H9 (cell line): ENCODE results near the gene NOS1AP. TPM values are rescaled to one million over a fixed set of nuclear protein-coding genes. Genes with fewer than 3 reads are reported as not detected.

Source experiments
- DNase-seq: peaks from one replicate; pipeline ENCODE4 v3.0.0-alpha.2; 2017
- H2AFZ ChIP-seq: one replicate; pipeline ENCODE4 v1.6.1; 2013; ENCODE audit warnings: mild to moderate bottlenecking, low read length, control low read depth, moderate library complexity
- H2AK5ac ChIP-seq: 2 replicates; pipeline ENCODE4 v1.6.1; 2013; ENCODE audit warnings: low read length, control low read depth, mixed read lengths; ENCODE audit not compliant: insufficient read length
- H2BK120ac ChIP-seq: one replicate; pipeline ENCODE4 v1.6.1; 2013; ENCODE audit warnings: low read depth, mild to moderate bottlenecking, low read length, control low read depth, inconsistent platforms; ENCODE audit not compliant: poor library complexity, severe bottlenecking
- H2BK12ac ChIP-seq: 2 replicates; pipeline ENCODE4 v1.6.1; 2013; ENCODE audit warnings: low read length, control low read depth, mixed read lengths, low read depth; ENCODE audit not compliant: insufficient read length
- H2BK15ac ChIP-seq: 2 replicates; pipeline ENCODE4 v1.6.1; 2013; ENCODE audit warnings: low read depth, low read length, control low read depth
- H2BK20ac ChIP-seq: one replicate; pipeline ENCODE4 v1.6.1; 2013; ENCODE audit warnings: low read depth, mild to moderate bottlenecking, low read length, control low read depth, inconsistent platforms; ENCODE audit not compliant: poor library complexity, severe bottlenecking
- H2BK5ac ChIP-seq: 2 replicates; pipeline ENCODE4 v1.6.1; 2013; ENCODE audit warnings: low read length, control low read depth, mixed read lengths; ENCODE audit not compliant: insufficient read length
- H3K14ac ChIP-seq: 2 replicates; pipeline ENCODE4 v1.6.1; 2013; ENCODE audit warnings: low read length, control low read depth; ENCODE audit not compliant: insufficient read depth
- H3K18ac ChIP-seq: 2 replicates; pipeline ENCODE4 v1.6.1; 2013; ENCODE audit warnings: low read depth, mild to moderate bottlenecking, mixed read lengths, low read length, control low read depth; ENCODE audit not compliant: insufficient read length
- H3K23ac ChIP-seq: 2 replicates; pipeline ENCODE4 v1.6.1; 2013; ENCODE audit warnings: low read length, control low read depth, mixed read lengths, low read depth; ENCODE audit not compliant: insufficient read length
- H3K23me2 ChIP-seq: 2 replicates; pipeline ENCODE4 v1.6.1; 2013; ENCODE audit warnings: low read depth, mild to moderate bottlenecking, mixed read lengths, low read length, control low read depth; ENCODE audit not compliant: insufficient read length, poor library complexity, severe bottlenecking
- H3K27ac ChIP-seq: 2 replicates; pipeline ENCODE4 v1.5.1; 2013; ENCODE audit warnings: low read length, control low read depth, mixed read lengths, low read depth; ENCODE audit not compliant: insufficient read length
- H3K27me3 ChIP-seq: 2 replicates; pipeline ENCODE4 v1.6.1; 2013; ENCODE audit warnings: low read length, control low read depth, inconsistent platforms; ENCODE audit not compliant: insufficient read depth
- H3K4ac ChIP-seq: 2 replicates; pipeline ENCODE4 v1.6.1; 2013; ENCODE audit warnings: low read depth, mild to moderate bottlenecking, control low read depth, inconsistent platforms, low read length, moderate library complexity
- H3K4me1 ChIP-seq: 2 replicates; pipeline ENCODE4 v1.6.1; 2013; ENCODE audit warnings: low read length, control low read depth, inconsistent platforms; ENCODE audit not compliant: insufficient read depth
- H3K4me2 ChIP-seq: 2 replicates; pipeline ENCODE4 v1.6.1; 2013; ENCODE audit warnings: low read length, control low read depth, mixed read lengths; ENCODE audit not compliant: insufficient read length, insufficient read depth
- H3K56ac ChIP-seq: 2 replicates; pipeline ENCODE4 v1.6.1; 2013; ENCODE audit warnings: low read depth, mild to moderate bottlenecking, mixed read lengths, low read length, control low read depth; ENCODE audit not compliant: insufficient read length
- H3K79me1 ChIP-seq: 2 replicates; pipeline ENCODE4 v1.6.1; 2013; ENCODE audit warnings: low read depth, mild to moderate bottlenecking, moderate library complexity, low read length, control low read depth, inconsistent platforms; ENCODE audit not compliant: insufficient read depth, poor library complexity, severe bottlenecking
- H3K79me2 ChIP-seq: 2 replicates; pipeline ENCODE4 v1.6.1; 2013; ENCODE audit warnings: low read length, control low read depth, inconsistent platforms; ENCODE audit not compliant: insufficient read depth
- H3K9ac ChIP-seq: 2 replicates; pipeline ENCODE4 v1.6.1; 2013; ENCODE audit warnings: low read length, control low read depth, mixed read lengths; ENCODE audit not compliant: insufficient read length; ENCODE audit errors: extremely low read depth
- H3K9me3 ChIP-seq: one replicate; pipeline ENCODE4 v1.6.1; 2013; ENCODE audit warnings: low read depth, low read length, inconsistent platforms; ENCODE audit not compliant: control insufficient read depth
- H3T11ph ChIP-seq: one replicate; pipeline ENCODE4 v1.6.1; 2013; ENCODE audit warnings: mild to moderate bottlenecking, low read length, control low read depth, inconsistent platforms
- H4K20me1 ChIP-seq: one replicate; pipeline ENCODE4 v1.6.1; 2013; ENCODE audit not compliant: control insufficient read depth, insufficient read length, insufficient read depth
- H4K5ac ChIP-seq: 2 replicates; pipeline ENCODE4 v1.6.1; 2013; ENCODE audit warnings: low read depth, mild to moderate bottlenecking, mixed read lengths, low read length, control low read depth; ENCODE audit not compliant: insufficient read length
- H4K8ac ChIP-seq: replicated peaks from 2 replicates; pipeline ENCODE4 v1.6.1; 2013; ENCODE audit warnings: low read length, control low read depth, mixed read lengths, low read depth; ENCODE audit not compliant: insufficient read length
- H4K91ac ChIP-seq: 2 replicates; pipeline ENCODE4 v1.6.1; 2013; ENCODE audit warnings: low read depth, mild to moderate bottlenecking, moderate library complexity, mixed read lengths, low read length, control low read depth; ENCODE audit not compliant: insufficient read length
- H3K27ac Mint-ChIP-seq, 3 experiments: 2 replicates in 2 of 3; 3 replicates in 1 of 3; pipeline ENCODE4 v1.8.0; 2020 to 2021; ENCODE audit warnings: mixed read lengths in 3 of 3, mild to moderate bottlenecking in 1 of 3, moderate library complexity in 1 of 3
- H3K27me3 Mint-ChIP-seq: 2 replicates; pipeline ENCODE4 v1.8.0; 2021; ENCODE audit warnings: low read depth, mild to moderate bottlenecking, moderate library complexity, mixed read lengths
- H3K36me3 Mint-ChIP-seq, 3 experiments: 2 replicates in 2 of 3; 3 replicates in 1 of 3; pipeline ENCODE4 v1.8.0; 2020 to 2021; ENCODE audit warnings: low read depth in 3 of 3, mixed read lengths in 3 of 3; ENCODE audit not compliant: insufficient read depth in 1 of 3
- H3K4me1 Mint-ChIP-seq, 2 experiments: 2 replicates each; pipeline ENCODE4 v1.8.0; 2020; ENCODE audit warnings: mixed read lengths in 2 of 2
- H3K4me3 Mint-ChIP-seq, 2 experiments: 2 replicates in 1 of 2; 3 replicates in 1 of 2; pipeline ENCODE4 v1.8.0; 2020 to 2021; ENCODE audit warnings: mild to moderate bottlenecking in 2 of 2, mixed read lengths in 2 of 2, moderate library complexity in 1 of 2
- H3K9me3 Mint-ChIP-seq, 2 experiments: 2 replicates in 1 of 2; 3 replicates in 1 of 2; pipeline ENCODE4 v1.8.0; 2020; ENCODE audit warnings: mild to moderate bottlenecking in 2 of 2, mixed read lengths in 2 of 2, moderate library complexity in 1 of 2
- WGBS: extraction: QIAGEN DNeasy Blood & Tissue Kit; methylation state at CpG from one replicate; pipeline ENCODE4 v1.1.7; 2013; ENCODE audit warnings: missing lambda C conversion rate, low lambda C conversion rate, mixed read lengths; ENCODE audit not compliant: insufficient read length; ENCODE audit errors: extremely low coverage; 5-methylcytosine and 5-hydroxymethylcytosine counted together
- total RNA-seq: library from RNA; stranded (reverse); gene quantifications from 2 replicates; pipeline ENCODE4 v1.2.1, GENCODE V29; 2021
- TF ChIP-seq, protein P1 (sequence below): fragments of 200-600 bp; sonication (generic); conservative IDR thresholded peaks from 3 replicates; pipeline ENCODE4 v1.8.0; 2021; ENCODE audit warnings: antibody characterized with exemption, mild to moderate bottlenecking

Gene NOS1AP
- total RNA-seq, 1 experiment from 2014 or later: 8.4 TPM

DNA sequence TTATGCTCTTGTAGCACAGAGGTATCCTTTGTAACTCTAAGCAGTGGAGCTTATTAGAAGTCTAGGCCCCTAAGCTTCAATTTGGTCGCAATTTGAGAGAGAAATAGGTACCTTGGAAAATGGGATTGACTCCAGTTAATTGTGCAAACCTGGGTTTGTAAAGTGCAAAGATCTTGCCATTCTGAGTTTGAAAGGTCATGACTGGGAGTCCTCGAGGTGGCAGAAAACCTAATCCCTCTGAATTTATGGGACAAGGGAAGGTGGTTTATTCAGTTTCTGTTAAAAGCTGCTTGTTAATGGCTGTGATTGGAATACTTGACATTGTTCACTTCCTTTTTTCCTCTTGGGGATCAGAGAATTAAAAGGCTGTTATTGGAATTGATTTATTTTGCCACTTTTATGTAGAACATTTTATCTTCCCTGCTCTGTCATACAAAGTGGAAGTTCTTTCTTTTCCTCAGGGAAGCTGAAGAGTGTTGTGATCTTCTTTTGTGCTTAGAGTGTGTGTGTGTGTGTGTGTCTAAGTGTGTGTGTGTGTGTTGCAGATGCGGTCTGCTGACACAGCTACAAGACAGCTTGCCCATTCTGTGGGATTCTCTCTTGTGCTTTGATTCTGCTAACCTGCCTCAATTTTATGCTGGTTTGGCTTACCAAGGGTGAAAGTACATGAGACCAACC lies 162.7 kb downstream of the NOS1AP start:
- H4K8ac ChIP-seq: no peak overlapping the region
- no peak overlapping the region for H3K9ac ChIP-seq
- H4K5ac ChIP-seq: no peak overlapping the region
- no peak overlapping the region for H3K23ac ChIP-seq
- peaks cover 6% of the 10 kb centered on the region; the same call in 1 of the 2 replicates for H3K4me1 ChIP-seq
- H3K23me2 ChIP-seq: no peaks in the 10 kb centered on the region
- no peaks in the 10 kb centered on the region; a peak in 1 of 7 replicates for H3K36me3 Mint-ChIP-seq
- H3K18ac ChIP-seq: no peak overlapping the region
- H3K27ac Mint-ChIP-seq: peak overlapping the region in 1 of 3 experiments; percentile 8; a peak in 1 of 7 replicates
- TF ChIP-seq, protein P1, sequence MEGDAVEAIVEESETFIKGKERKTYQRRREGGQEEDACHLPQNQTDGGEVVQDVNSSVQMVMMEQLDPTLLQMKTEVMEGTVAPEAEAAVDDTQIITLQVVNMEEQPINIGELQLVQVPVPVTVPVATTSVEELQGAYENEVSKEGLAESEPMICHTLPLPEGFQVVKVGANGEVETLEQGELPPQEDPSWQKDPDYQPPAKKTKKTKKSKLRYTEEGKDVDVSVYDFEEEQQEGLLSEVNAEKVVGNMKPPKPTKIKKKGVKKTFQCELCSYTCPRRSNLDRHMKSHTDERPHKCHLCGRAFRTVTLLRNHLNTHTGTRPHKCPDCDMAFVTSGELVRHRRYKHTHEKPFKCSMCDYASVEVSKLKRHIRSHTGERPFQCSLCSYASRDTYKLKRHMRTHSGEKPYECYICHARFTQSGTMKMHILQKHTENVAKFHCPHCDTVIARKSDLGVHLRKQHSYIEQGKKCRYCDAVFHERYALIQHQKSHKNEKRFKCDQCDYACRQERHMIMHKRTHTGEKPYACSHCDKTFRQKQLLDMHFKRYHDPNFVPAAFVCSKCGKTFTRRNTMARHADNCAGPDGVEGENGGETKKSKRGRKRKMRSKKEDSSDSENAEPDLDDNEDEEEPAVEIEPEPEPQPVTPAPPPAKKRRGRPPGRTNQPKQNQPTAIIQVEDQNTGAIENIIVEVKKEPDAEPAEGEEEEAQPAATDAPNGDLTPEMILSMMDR: no peak
- no peak overlapping the region for H2BK120ac ChIP-seq
- peaks cover 45 to 58% of the 10 kb centered on the region in 2 experiments for H3K4me1 Mint-ChIP-seq
- no peak overlapping the region for H3K4me3 Mint-ChIP-seq
- no peak overlapping the region for H3K14ac ChIP-seq
- no peaks in the 10 kb centered on the region for H3K9me3 ChIP-seq
- H2BK15ac ChIP-seq: no peak overlapping the region
- no peaks in the 10 kb centered on the region for H3K27me3 ChIP-seq
- no peak overlapping the region for H3K56ac ChIP-seq
- no peak for DNase-seq
- no peak overlapping the region for H2BK5ac ChIP-seq
- no peak overlapping the region for H2AK5ac ChIP-seq
- H3K79me2 ChIP-seq: no peaks in the 10 kb centered on the region; the same call in 1 of the 2 replicates
- H3K4ac ChIP-seq: no peak overlapping the region
- peaks cover 3% of the 10 kb centered on the region for H3K27me3 Mint-ChIP-seq
- H4K20me1 ChIP-seq: no peaks in the 10 kb centered on the region
- H3K9me3 Mint-ChIP-seq: no peaks in the 10 kb centered on the region
- WGBS: no CpG with 5 or more reads among the region's 3 CpGs
- H3T11ph ChIP-seq: no peak overlapping the region
- no peak overlapping the region for H2AFZ ChIP-seq
- H4K91ac ChIP-seq: no peak overlapping the region
- no peak overlapping the region for H2BK12ac ChIP-seq
- no peak overlapping the region for H3K27ac ChIP-seq
- H3K4me2 ChIP-seq: no peak overlapping the region
- no peaks in the 10 kb centered on the region for H3K79me1 ChIP-seq
- H2BK20ac ChIP-seq: no peak overlapping the region
